ENCODE data around the gene GPSM1. TPM values are rescaled to one million over a fixed set of nuclear protein-coding genes. Genes with fewer than 3 reads are reported as not detected.
A peak's percentile ranks its signal among the peaks of the same experiment; 100 is the strongest.

GPSM1 gene
- polyA plus RNA-seq, 4 donors = 1.1 to 40.9 (median 2.9) TPM

- H3K4me1 ChIP-seq (ENCODE audit: control insufficient read depth in 3 of 3, insufficient read depth in 2 of 3, low read depth in 1 of 3, low read length in 2 of 3) = peaks cover 0 to 8% (median 0%) of the 10 kb centered on the region in 3 donors
- peaks cover 0 to 49% (median 0%) of the 10 kb centered on the region in 3 donors for H3K36me3 ChIP-seq (ENCODE audit: control insufficient read depth in 3 of 3, insufficient read depth in 2 of 3, low read depth in 1 of 3, low read length in 3 of 3)
- DNase-seq (no peak), FAIRE-seq (no peak)
- no peaks in the 10 kb centered on the region for H3K27me3 ChIP-seq (ENCODE audit: control insufficient read depth in 3 of 3, insufficient read depth in 3 of 3, low read length in 3 of 3)
- WGBS, 3 donors = 74 to 84% (median 78%) methylated on average over 39 to 43 of the region's 43 CpGs
- no peaks in the 10 kb centered on the region for H3K9me3 ChIP-seq (ENCODE audit: control insufficient read depth in 2 of 2, insufficient read depth in 1 of 2, low read depth in 1 of 2, low read length in 1 of 2)
- H3K27ac ChIP-seq (ENCODE audit: low read depth in 1 of 3, low read length in 2 of 3) = no peak overlapping the region
- H3K4me3 ChIP-seq (ENCODE audit: low read depth in 1 of 3, low read length in 3 of 3) = no peak overlapping the region
Measured at GRCh38 chr9:136337416-136338395, 10.4 kb downstream of the GPSM1 start.

GRCh38 chr9:136338511-136338910, 11.2 kb downstream of the GPSM1 start:
- DNase-seq (no peak), FAIRE-seq (no peak)
- Histone ChIP-seq H3K4me3 (ENCODE audit: low read depth in 1 of 3, low read length in 3 of 3) (no peak overlapping the region), H3K36me3 (ENCODE audit: control insufficient read depth in 3 of 3, insufficient read depth in 2 of 3, low read depth in 1 of 3, low read length in 3 of 3) (peaks cover 0 to 52% (median 0%) of the 10 kb centered on the region in 3 donors), H3K27ac (ENCODE audit: low read depth in 1 of 3, low read length in 2 of 3) (no peak overlapping the region), H3K9me3 (ENCODE audit: control insufficient read depth in 2 of 2, insufficient read depth in 1 of 2, low read depth in 1 of 2, low read length in 1 of 2) (no peaks in the 10 kb centered on the region), H3K27me3 (ENCODE audit: control insufficient read depth in 3 of 3, insufficient read depth in 3 of 3, low read length in 3 of 3) (no peaks in the 10 kb centered on the region), H3K4me1 (ENCODE audit: control insufficient read depth in 3 of 3, insufficient read depth in 2 of 3, low read depth in 1 of 3, low read length in 2 of 3) (peaks cover 0 to 16% (median 0%) of the 10 kb centered on the region in 3 donors)
- WGBS, 3 donors = 70 to 91% (median 87%) methylated on average over 22 to 25 of the region's 25 CpGs

- peak; percentile 74 to 83 for DNase-seq
- Histone ChIP-seq H3K9me3 (ENCODE audit: control insufficient read depth in 2 of 2, insufficient read depth in 1 of 2, low read depth in 1 of 2, low read length in 1 of 2) (no peaks in the 10 kb centered on the region), H3K4me3 (ENCODE audit: low read depth in 1 of 3, low read length in 3 of 3) (no peak overlapping the region), H3K27ac (ENCODE audit: low read depth in 1 of 3, low read length in 2 of 3) (no peak overlapping the region), H3K27me3 (ENCODE audit: control insufficient read depth in 3 of 3, insufficient read depth in 3 of 3, low read length in 3 of 3) (no peaks in the 10 kb centered on the region), H3K36me3 (ENCODE audit: control insufficient read depth in 3 of 3, insufficient read depth in 2 of 3, low read depth in 1 of 3, low read length in 3 of 3) (peaks cover 0 to 48% (median 0%) of the 10 kb centered on the region in 3 donors), H3K4me1 (ENCODE audit: control insufficient read depth in 3 of 3, insufficient read depth in 2 of 3, low read depth in 1 of 3, low read length in 2 of 3) (peaks cover 0 to 19% (median 0%) of the 10 kb centered on the region in 3 donors)
- 46 to 69% (median 55%) methylated on average over 29 to 32 of the region's 32 CpGs for WGBS, 3 donors
- no peak for FAIRE-seq
Measured at GRCh38 chr9:136339173-136339957, 12.0 kb downstream of the GPSM1 start.

- no peaks in the 10 kb centered on the region for H3K27me3 ChIP-seq (ENCODE audit: control insufficient read depth in 3 of 3, insufficient read depth in 3 of 3, low read length in 3 of 3)
- no peak overlapping the region for H3K27ac ChIP-seq (ENCODE audit: low read depth in 1 of 3, low read length in 2 of 3)
- no peak overlapping the region for H3K4me3 ChIP-seq (ENCODE audit: low read depth in 1 of 3, low read length in 3 of 3)
- 85 to 87% (median 86%) methylated on average over 12 of the region's 12 CpGs for WGBS, 3 donors
- peaks cover 0 to 43% (median 0%) of the 10 kb centered on the region in 3 donors for H3K36me3 ChIP-seq (ENCODE audit: control insufficient read depth in 3 of 3, insufficient read depth in 2 of 3, low read depth in 1 of 3, low read length in 3 of 3)
- no peaks in the 10 kb centered on the region for H3K9me3 ChIP-seq (ENCODE audit: control insufficient read depth in 2 of 2, insufficient read depth in 1 of 2, low read depth in 1 of 2, low read length in 1 of 2)
- no peak for FAIRE-seq
- H3K4me1 ChIP-seq (ENCODE audit: control insufficient read depth in 3 of 3, insufficient read depth in 2 of 3, low read depth in 1 of 3, low read length in 2 of 3) = peaks cover 0 to 19% (median 0%) of the 10 kb centered on the region in 3 donors
- DNase-seq = no peak
Measured at GRCh38 chr9:136339958-136340310, 12.6 kb downstream of the GPSM1 start.

GRCh38 chr9:136340356-136341041, 13.2 kb downstream of the GPSM1 start:
- Histone ChIP-seq H3K36me3 (ENCODE audit: control insufficient read depth in 3 of 3, insufficient read depth in 2 of 3, low read depth in 1 of 3, low read length in 3 of 3) (peaks cover 0 to 43% (median 0%) of the 10 kb centered on the region in 3 donors), H3K27ac (ENCODE audit: low read depth in 1 of 3, low read length in 2 of 3) (no peak overlapping the region), H3K27me3 (ENCODE audit: control insufficient read depth in 3 of 3, insufficient read depth in 3 of 3, low read length in 3 of 3) (no peaks in the 10 kb centered on the region), H3K4me3 (ENCODE audit: low read depth in 1 of 3, low read length in 3 of 3) (no peak overlapping the region), H3K9me3 (ENCODE audit: control insufficient read depth in 2 of 2, insufficient read depth in 1 of 2, low read depth in 1 of 2, low read length in 1 of 2) (no peaks in the 10 kb centered on the region), H3K4me1 (ENCODE audit: control insufficient read depth in 3 of 3, insufficient read depth in 2 of 3, low read depth in 1 of 3, low read length in 2 of 3) (peaks cover 0 to 21% (median 0%) of the 10 kb centered on the region in 3 donors)
- 87 to 92% (median 92%) methylated on average over 24 to 28 of the region's 28 CpGs for WGBS, 3 donors
- DNase-seq (no peak), FAIRE-seq (no peak)

- DNase-seq (no peak), FAIRE-seq (no peak)
- WGBS, 3 donors = 78 to 89% (median 78%) methylated on average over 18 of the region's 18 CpGs
- Histone ChIP-seq H3K4me3 (ENCODE audit: low read depth in 1 of 3, low read length in 3 of 3) (no peak overlapping the region), H3K9me3 (ENCODE audit: control insufficient read depth in 2 of 2, insufficient read depth in 1 of 2, low read depth in 1 of 2, low read length in 1 of 2) (no peaks in the 10 kb centered on the region), H3K27me3 (ENCODE audit: control insufficient read depth in 3 of 3, insufficient read depth in 3 of 3, low read length in 3 of 3) (no peaks in the 10 kb centered on the region), H3K36me3 (ENCODE audit: control insufficient read depth in 3 of 3, insufficient read depth in 2 of 3, low read depth in 1 of 3, low read length in 3 of 3) (peaks cover 0 to 43% (median 0%) of the 10 kb centered on the region in 3 donors), H3K27ac (ENCODE audit: low read depth in 1 of 3, low read length in 2 of 3) (no peak overlapping the region), H3K4me1 (ENCODE audit: control insufficient read depth in 3 of 3, insufficient read depth in 2 of 3, low read depth in 1 of 3, low read length in 2 of 3) (peaks cover 0 to 27% (median 0%) of the 10 kb centered on the region in 3 donors)
Measured at GRCh38 chr9:136341042-136341655, 13.8 kb downstream of the GPSM1 start.

GRCh38 chr9:136341769-136342168, 14.4 kb downstream of the GPSM1 start:
- FAIRE-seq (no peak), DNase-seq (no peak)
- Histone ChIP-seq H3K27ac (ENCODE audit: low read depth in 1 of 3, low read length in 2 of 3) (no peak overlapping the region), H3K4me3 (ENCODE audit: low read depth in 1 of 3, low read length in 3 of 3) (no peak overlapping the region), H3K4me1 (ENCODE audit: control insufficient read depth in 3 of 3, insufficient read depth in 2 of 3, low read depth in 1 of 3, low read length in 2 of 3) (peaks cover 0 to 34% (median 0%) of the 10 kb centered on the region in 3 donors), H3K27me3 (ENCODE audit: control insufficient read depth in 3 of 3, insufficient read depth in 3 of 3, low read length in 3 of 3) (no peaks in the 10 kb centered on the region), H3K9me3 (ENCODE audit: control insufficient read depth in 2 of 2, insufficient read depth in 1 of 2, low read depth in 1 of 2, low read length in 1 of 2) (no peaks in the 10 kb centered on the region), H3K36me3 (ENCODE audit: control insufficient read depth in 3 of 3, insufficient read depth in 2 of 3, low read depth in 1 of 3, low read length in 3 of 3) (peaks cover 0 to 39% (median 0%) of the 10 kb centered on the region in 3 donors)
- WGBS, 3 donors = 35 to 73% (median 38%) methylated on average over 10 of the region's 10 CpGs
